ENCODE results near the gene SPEN.
"Not testable (repeated sequence)": the region's sequence is repeated elsewhere in the genome, so short reads cannot be mapped to it uniquely, and the experiment has no call there.

Gene SPEN

DNA sequence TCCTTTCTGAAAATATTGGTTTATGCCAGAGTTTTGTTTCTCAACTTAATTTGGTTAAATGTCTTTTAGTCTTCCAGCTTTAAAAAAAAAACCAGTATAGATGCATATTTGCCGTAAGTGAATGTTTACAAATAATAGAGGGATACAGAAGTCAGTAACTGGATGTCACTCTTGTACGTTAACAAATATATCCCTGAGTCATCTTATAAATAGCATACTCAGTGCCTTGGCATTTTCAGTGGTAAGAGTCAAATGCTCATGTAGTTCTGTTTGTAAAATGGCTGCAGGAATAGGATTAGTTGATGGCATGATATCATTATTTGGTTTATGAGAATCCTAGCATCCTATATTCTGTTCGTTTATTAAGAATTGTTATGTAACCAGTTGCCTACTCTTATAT, 55.4 kb downstream of the SPEN start:
- Histone ChIP-seq H3K27me3 (ENCODE audit: insufficient read depth, low read length, poor library complexity) (no peaks in the 10 kb centered on the region), H3K36me3 (ENCODE audit: insufficient read depth, low read length) (peaks cover 55% of the 10 kb centered on the region)
- no peak for ATAC-seq (ENCODE audit: insufficient read depth, low read depth)

DNA sequence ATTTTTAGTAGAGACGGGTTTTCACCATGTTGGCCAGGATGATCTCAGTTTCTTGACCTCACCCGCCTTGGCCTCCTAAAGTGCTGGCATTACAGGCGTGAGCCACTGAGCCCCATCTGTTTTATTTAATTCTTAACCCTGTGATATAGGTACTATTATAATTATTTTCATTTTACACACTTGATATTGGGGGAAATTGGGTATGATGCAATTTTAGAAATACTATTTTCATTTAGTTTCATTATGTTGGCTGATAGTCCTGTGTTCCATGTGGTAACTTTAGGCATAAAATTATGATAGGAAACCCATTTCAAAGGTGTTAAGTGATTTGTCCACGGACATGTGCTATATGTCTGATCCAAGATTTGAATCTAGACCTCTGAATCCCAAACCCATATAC, 61.1 kb downstream of the SPEN start:
- DNase-seq (no peak), ATAC-seq (ENCODE audit: insufficient read depth, low read depth) (no peak)
- Histone ChIP-seq H3K4me3 (ENCODE audit: low read depth in 1 of 2, low read length in 2 of 2) (no peak overlapping the region), H4K20me1 (ENCODE audit: insufficient read depth, low read length) (peaks cover 79% of the 10 kb centered on the region), H3K4me1 (ENCODE audit: insufficient read depth, low read length) (no peaks in the 10 kb centered on the region), H3K9me3 (ENCODE audit: insufficient read depth, low read length, severe bottlenecking) (no peaks in the 10 kb centered on the region), H3K27me3 (ENCODE audit: insufficient read depth, low read length, poor library complexity) (no peaks in the 10 kb centered on the region), H3K27ac (ENCODE audit: low read length) (no peak overlapping the region), H3K4me2 (ENCODE audit: insufficient read depth, low read length) (no peak overlapping the region), H3K36me3 (ENCODE audit: insufficient read depth, low read length) (peaks cover 82% of the 10 kb centered on the region), H2AFZ (ENCODE audit: low read depth, low read length) (no peak overlapping the region), H3K79me2 (ENCODE audit: insufficient read depth, low read length) (peaks cover 95% of the 10 kb centered on the region), H3K9ac (ENCODE audit: low read depth, low read length) (no peak overlapping the region)
- TF ChIP-seq EZH2 (IDR thresholded peaks at IDR 0.05; ENCODE audit: borderline replicate concordance, low read depth, low read length, severe bottlenecking), result no peak
- TF ChIP-seq, protein P1, sequence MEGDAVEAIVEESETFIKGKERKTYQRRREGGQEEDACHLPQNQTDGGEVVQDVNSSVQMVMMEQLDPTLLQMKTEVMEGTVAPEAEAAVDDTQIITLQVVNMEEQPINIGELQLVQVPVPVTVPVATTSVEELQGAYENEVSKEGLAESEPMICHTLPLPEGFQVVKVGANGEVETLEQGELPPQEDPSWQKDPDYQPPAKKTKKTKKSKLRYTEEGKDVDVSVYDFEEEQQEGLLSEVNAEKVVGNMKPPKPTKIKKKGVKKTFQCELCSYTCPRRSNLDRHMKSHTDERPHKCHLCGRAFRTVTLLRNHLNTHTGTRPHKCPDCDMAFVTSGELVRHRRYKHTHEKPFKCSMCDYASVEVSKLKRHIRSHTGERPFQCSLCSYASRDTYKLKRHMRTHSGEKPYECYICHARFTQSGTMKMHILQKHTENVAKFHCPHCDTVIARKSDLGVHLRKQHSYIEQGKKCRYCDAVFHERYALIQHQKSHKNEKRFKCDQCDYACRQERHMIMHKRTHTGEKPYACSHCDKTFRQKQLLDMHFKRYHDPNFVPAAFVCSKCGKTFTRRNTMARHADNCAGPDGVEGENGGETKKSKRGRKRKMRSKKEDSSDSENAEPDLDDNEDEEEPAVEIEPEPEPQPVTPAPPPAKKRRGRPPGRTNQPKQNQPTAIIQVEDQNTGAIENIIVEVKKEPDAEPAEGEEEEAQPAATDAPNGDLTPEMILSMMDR (IDR thresholded peaks at IDR 0.05; ENCODE audit: borderline replicate concordance, extremely low read depth, low read length, poor library complexity, severe bottlenecking), result no peak

More for the DNA sequence above, 55.4 kb downstream of the SPEN start:
- no peak for DNase-seq
- Histone ChIP-seq H3K79me2 (ENCODE audit: insufficient read depth, low read length) (peaks cover 99% of the 10 kb centered on the region), H3K4me2 (ENCODE audit: insufficient read depth, low read length) (no peak overlapping the region), H4K20me1 (ENCODE audit: insufficient read depth, low read length) (peaks cover 90% of the 10 kb centered on the region), H2AFZ (ENCODE audit: low read depth, low read length) (no peak overlapping the region), H3K4me3 (ENCODE audit: low read depth in 1 of 2, low read length in 2 of 2) (no peak overlapping the region), H3K27ac (ENCODE audit: low read length) (no peak overlapping the region), H3K9me3 (ENCODE audit: insufficient read depth, low read length, severe bottlenecking) (no peaks in the 10 kb centered on the region), H3K4me1 (ENCODE audit: insufficient read depth, low read length) (no peaks in the 10 kb centered on the region), H3K9ac (ENCODE audit: low read depth, low read length) (no peak overlapping the region)
- TF ChIP-seq, protein P1 (IDR thresholded peaks at IDR 0.05; ENCODE audit: borderline replicate concordance, extremely low read depth, low read length, poor library complexity, severe bottlenecking), result no peak
- no peak for TF ChIP-seq EZH2 (IDR thresholded peaks at IDR 0.05; ENCODE audit: borderline replicate concordance, low read depth, low read length, severe bottlenecking)

DNA sequence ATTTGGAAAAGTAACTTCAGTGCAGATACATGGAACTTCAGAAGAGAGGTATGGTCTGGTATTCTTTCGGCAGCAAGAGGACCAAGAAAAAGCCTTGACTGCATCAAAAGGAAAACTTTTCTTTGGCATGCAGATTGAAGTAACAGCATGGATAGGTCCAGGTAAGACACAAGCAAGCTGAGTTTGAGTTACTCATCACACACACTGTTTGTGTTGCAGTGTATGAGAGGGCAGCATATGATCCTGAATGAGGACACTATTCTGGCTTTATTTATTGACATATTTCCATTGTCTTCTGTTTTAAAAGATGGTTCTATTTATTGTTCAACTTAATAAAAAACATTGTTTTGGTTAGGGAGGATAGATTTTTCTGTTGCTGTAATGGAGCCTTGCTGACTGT, 63.6 kb downstream of the SPEN start:
- H3K4me3 ChIP-seq (ENCODE audit: low read depth in 1 of 2, low read length in 2 of 2), result no peak overlapping the region
- DNase-seq (no peak), ATAC-seq (ENCODE audit: insufficient read depth, low read depth) (no peak)
- H3K79me2 ChIP-seq (ENCODE audit: insufficient read depth, low read length), result peaks cover 96% of the 10 kb centered on the region
- TF ChIP-seq, protein P1 (IDR thresholded peaks at IDR 0.05; ENCODE audit: borderline replicate concordance, extremely low read depth, low read length, poor library complexity, severe bottlenecking), result no peak
- no peak for TF ChIP-seq EZH2 (IDR thresholded peaks at IDR 0.05; ENCODE audit: borderline replicate concordance, low read depth, low read length, severe bottlenecking)
- no peak overlapping the region for H2AFZ ChIP-seq (ENCODE audit: low read depth, low read length)
- H3K4me2 ChIP-seq (ENCODE audit: insufficient read depth, low read length), result no peak overlapping the region
- no peaks in the 10 kb centered on the region for H3K4me1 ChIP-seq (ENCODE audit: insufficient read depth, low read length)
- H3K9me3 ChIP-seq (ENCODE audit: insufficient read depth, low read length, severe bottlenecking), result no peaks in the 10 kb centered on the region
- H3K27me3 ChIP-seq (ENCODE audit: insufficient read depth, low read length, poor library complexity), result no peaks in the 10 kb centered on the region
- H3K9ac ChIP-seq (ENCODE audit: low read depth, low read length), result no peak overlapping the region
- H3K27ac ChIP-seq (ENCODE audit: low read length), result no peak overlapping the region
- H4K20me1 ChIP-seq (ENCODE audit: insufficient read depth, low read length), result peaks cover 67% of the 10 kb centered on the region
- H3K36me3 ChIP-seq (ENCODE audit: insufficient read depth, low read length), result peaks cover 94% of the 10 kb centered on the region

DNA sequence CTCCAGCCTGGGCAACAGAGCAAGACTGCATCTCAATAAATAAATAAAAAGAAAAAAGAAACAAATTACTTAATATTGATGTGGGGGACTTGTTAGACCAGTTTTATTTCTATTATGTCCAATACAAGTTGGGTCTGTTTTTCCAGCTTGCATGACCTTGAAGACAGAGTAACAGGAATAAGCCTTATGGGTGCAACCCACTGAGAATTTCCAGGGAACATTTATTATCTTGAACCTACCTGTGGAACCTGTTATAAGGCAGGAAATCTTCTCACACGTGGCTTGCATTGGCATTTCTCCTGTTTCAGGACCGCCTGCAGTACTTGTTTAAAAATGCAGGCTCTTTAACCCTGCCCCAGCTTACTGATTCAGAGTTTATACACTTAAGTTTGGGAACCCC, 64.4 kb downstream of the SPEN start:
- ATAC-seq (ENCODE audit: insufficient read depth, low read depth), result no peak
- Histone ChIP-seq H3K36me3 (ENCODE audit: insufficient read depth, low read length) (peaks cover 94% of the 10 kb centered on the region), H4K20me1 (ENCODE audit: insufficient read depth, low read length) (peaks cover 63% of the 10 kb centered on the region; the same call in 1 of the 2 replicates), H3K79me2 (ENCODE audit: insufficient read depth, low read length) (peaks cover 96% of the 10 kb centered on the region), H3K4me1 (ENCODE audit: insufficient read depth, low read length) (no peaks in the 10 kb centered on the region), H3K4me3 (ENCODE audit: low read depth in 1 of 2, low read length in 2 of 2) (no peak overlapping the region), H3K27ac (ENCODE audit: low read length) (no peak overlapping the region), H3K9ac (ENCODE audit: low read depth, low read length) (no peak overlapping the region), H3K9me3 (ENCODE audit: insufficient read depth, low read length, severe bottlenecking) (no peaks in the 10 kb centered on the region), H2AFZ (ENCODE audit: low read depth, low read length) (no peak overlapping the region), H3K4me2 (ENCODE audit: insufficient read depth, low read length) (no peak overlapping the region), H3K27me3 (ENCODE audit: insufficient read depth, low read length, poor library complexity) (no peaks in the 10 kb centered on the region)
- no peak for DNase-seq
- no peak for TF ChIP-seq EZH2 (IDR thresholded peaks at IDR 0.05; ENCODE audit: borderline replicate concordance, low read depth, low read length, severe bottlenecking)
- TF ChIP-seq, protein P1 (IDR thresholded peaks at IDR 0.05; ENCODE audit: borderline replicate concordance, extremely low read depth, low read length, poor library complexity, severe bottlenecking), result no peak

DNA sequence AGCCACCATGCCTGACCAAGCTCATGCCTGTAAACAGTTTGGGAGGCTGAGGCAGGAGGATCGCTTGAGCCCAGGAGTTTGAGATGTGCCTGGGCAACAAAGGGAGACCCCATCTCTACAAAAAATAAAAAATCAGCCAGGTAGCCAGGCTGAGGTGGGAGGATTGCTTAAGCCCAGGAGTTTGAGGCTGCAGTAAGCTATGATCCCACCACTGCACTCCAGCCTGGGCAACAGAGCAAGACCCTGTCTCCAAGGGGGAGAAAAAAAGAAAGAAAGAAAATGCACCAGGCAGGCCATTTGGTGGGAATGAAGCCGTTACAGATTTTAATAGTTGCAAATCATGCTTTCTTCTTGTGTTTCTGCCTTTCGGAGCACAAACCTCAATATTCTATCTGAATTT, 66.1 kb downstream of the SPEN start:
- H3K27ac ChIP-seq (ENCODE audit: low read length); H2AFZ ChIP-seq (ENCODE audit: low read depth, low read length); H3K4me2 ChIP-seq (ENCODE audit: insufficient read depth, low read length); H3K4me3 ChIP-seq (ENCODE audit: low read depth in 1 of 2, low read length in 2 of 2); H3K9me3 ChIP-seq (ENCODE audit: insufficient read depth, low read length, severe bottlenecking); DNase-seq; ATAC-seq (ENCODE audit: insufficient read depth, low read depth); H3K27me3 ChIP-seq (ENCODE audit: insufficient read depth, low read length, poor library complexity); H3K4me1 ChIP-seq (ENCODE audit: insufficient read depth, low read length); H3K9ac ChIP-seq (ENCODE audit: low read depth, low read length): not testable (repeated sequence)
- Histone ChIP-seq H3K36me3 (ENCODE audit: insufficient read depth, low read length) (peaks cover 93% of the 10 kb centered on the region), H4K20me1 (ENCODE audit: insufficient read depth, low read length) (peaks cover 49% of the 10 kb centered on the region; the same call in 1 of the 2 replicates), H3K79me2 (ENCODE audit: insufficient read depth, low read length) (peaks cover 90% of the 10 kb centered on the region)
